GM19099 (cell line): ENCODE measurements around the gene GPC3.

ENCODE experiments used
- POLR2A ChIP-seq: IDR thresholded peaks from 3 replicates; pipeline ENCODE4 v1.6.1; 2011; ENCODE audit warnings: low read depth; ENCODE audit not compliant: insufficient read length; ENCODE audit errors: extremely low read depth

The GPC3 gene

GRCh38 chrX:133541021-133541420, 444.4 kb downstream of the GPC3 start:
- no peak for TF ChIP-seq POLR2A

- no peak for TF ChIP-seq POLR2A
Observed at GRCh38 chrX:133538148-133538547, 447.2 kb downstream of the GPC3 start.

GRCh38 chrX:133537142-133537541, 448.3 kb downstream of the GPC3 start:
- TF ChIP-seq POLR2A = no peak

GRCh38 chrX:133535066-133535465, 450.3 kb downstream of the GPC3 start:
- TF ChIP-seq POLR2A = no peak

- TF ChIP-seq POLR2A = no peak
Observed at GRCh38 chrX:133534172-133534571, 451.2 kb downstream of the GPC3 start.

- no peak for TF ChIP-seq POLR2A
Observed at GRCh38 chrX:133533249-133533648, 452.1 kb downstream of the GPC3 start.

- TF ChIP-seq POLR2A = no peak
Observed at GRCh38 chrX:133530960-133531359, 454.4 kb downstream of the GPC3 start.

GRCh38 chrX:133529578-133529977, 455.8 kb downstream of the GPC3 start:
- TF ChIP-seq POLR2A = no peak

GRCh38 chrX:133527825-133528224, 457.6 kb downstream of the GPC3 start:
- no peak for TF ChIP-seq POLR2A

GRCh38 chrX:133527415-133527814, 458.0 kb downstream of the GPC3 start:
- TF ChIP-seq POLR2A = no peak

GRCh38 chrX:133523526-133523925, 461.9 kb downstream of the GPC3 start:
- TF ChIP-seq POLR2A = no peak

- no peak for TF ChIP-seq POLR2A
Observed at GRCh38 chrX:133523081-133523487, 462.3 kb downstream of the GPC3 start.

GRCh38 chrX:133516686-133517085, 468.7 kb downstream of the GPC3 start:
- TF ChIP-seq POLR2A = no peak

GRCh38 chrX:133514486-133514885, 470.9 kb downstream of the GPC3 start:
- TF ChIP-seq POLR2A = no peak

- TF ChIP-seq POLR2A = no peak
Observed at GRCh38 chrX:133513123-133513522, 472.3 kb downstream of the GPC3 start.

- TF ChIP-seq POLR2A = no peak
Observed at GRCh38 chrX:133511041-133511440, 474.4 kb downstream of the GPC3 start.

GRCh38 chrX:133497356-133497755, 488.0 kb downstream of the GPC3 start:
- TF ChIP-seq POLR2A = no peak
